ENCODE results near the gene ODF2.

- TF ChIP-seq, protein P1, sequence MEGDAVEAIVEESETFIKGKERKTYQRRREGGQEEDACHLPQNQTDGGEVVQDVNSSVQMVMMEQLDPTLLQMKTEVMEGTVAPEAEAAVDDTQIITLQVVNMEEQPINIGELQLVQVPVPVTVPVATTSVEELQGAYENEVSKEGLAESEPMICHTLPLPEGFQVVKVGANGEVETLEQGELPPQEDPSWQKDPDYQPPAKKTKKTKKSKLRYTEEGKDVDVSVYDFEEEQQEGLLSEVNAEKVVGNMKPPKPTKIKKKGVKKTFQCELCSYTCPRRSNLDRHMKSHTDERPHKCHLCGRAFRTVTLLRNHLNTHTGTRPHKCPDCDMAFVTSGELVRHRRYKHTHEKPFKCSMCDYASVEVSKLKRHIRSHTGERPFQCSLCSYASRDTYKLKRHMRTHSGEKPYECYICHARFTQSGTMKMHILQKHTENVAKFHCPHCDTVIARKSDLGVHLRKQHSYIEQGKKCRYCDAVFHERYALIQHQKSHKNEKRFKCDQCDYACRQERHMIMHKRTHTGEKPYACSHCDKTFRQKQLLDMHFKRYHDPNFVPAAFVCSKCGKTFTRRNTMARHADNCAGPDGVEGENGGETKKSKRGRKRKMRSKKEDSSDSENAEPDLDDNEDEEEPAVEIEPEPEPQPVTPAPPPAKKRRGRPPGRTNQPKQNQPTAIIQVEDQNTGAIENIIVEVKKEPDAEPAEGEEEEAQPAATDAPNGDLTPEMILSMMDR (IDR thresholded peaks at IDR 0.05), result no peak
- TF ChIP-seq POLR2A (IDR thresholded peaks at IDR 0.05) (no peak), EP300 (IDR thresholded peaks at IDR 0.05) (no peak)
These were observed 48.9 kb upstream of the ODF2 start for GRCh38 chr9:128406848-128407391.

All from ovary (tissue), 3 donors.